ENCODE data around the gene MCCD1. TPM values are rescaled to one million over a fixed set of nuclear protein-coding genes. Genes with fewer than 3 reads are reported as not detected.

The MCCD1 gene
- total and polyA plus RNA-seq, 2 of the 13 experiments (the other 11 are each of a cell fraction or from before 2014, with no cell fraction given), result 0.15 TPM; not detected in 1

DNA sequence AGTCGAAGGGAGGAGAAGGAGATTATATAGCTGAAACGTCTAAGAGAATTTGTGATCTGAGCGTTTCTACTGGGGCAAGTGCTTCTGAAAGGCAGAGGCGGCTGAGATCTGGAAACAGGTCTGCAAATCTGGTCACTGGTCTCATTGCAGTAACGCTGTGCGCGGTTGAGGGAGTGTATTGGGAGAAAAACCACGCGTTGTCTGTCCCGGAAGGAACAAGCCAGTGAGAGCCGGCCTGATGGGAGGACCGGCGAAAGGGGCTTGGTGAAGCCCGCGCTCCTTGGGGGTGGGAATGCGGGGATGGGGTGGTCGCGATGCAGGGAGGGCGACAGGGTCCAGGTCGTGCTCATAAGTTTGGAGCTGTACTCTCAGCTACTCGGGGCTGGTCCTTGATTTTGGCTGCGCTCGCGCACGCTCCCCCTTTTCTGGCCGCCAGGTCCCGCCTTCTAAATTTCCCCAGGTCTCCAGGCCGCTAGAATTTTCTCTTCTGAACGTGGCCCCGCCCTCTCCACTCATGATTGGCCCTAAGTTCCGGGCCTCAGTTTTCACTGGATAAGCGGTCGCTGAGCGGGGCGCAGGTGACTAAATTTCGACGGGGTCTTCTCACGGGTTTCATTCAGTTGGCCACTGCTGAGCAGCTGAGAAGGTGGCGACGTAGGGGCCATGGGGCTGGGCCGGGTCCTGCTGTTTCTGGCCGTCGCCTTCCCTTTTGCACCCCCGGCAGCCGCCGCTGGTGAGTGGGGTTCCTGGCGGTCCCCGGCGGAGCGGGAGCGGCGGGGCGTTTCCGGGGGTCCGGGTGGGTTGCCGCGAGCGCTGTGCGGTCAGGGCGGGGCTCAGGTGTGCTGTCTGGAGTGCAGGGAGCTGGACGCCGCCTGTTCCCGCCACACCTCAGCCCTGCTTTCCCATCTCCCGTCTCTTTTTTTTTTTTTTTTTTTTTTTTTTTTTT, 31.0 kb upstream of the MCCD1 start, which contains the start of gene MICB (continued):
- TF ChIP-seq, protein P1, sequence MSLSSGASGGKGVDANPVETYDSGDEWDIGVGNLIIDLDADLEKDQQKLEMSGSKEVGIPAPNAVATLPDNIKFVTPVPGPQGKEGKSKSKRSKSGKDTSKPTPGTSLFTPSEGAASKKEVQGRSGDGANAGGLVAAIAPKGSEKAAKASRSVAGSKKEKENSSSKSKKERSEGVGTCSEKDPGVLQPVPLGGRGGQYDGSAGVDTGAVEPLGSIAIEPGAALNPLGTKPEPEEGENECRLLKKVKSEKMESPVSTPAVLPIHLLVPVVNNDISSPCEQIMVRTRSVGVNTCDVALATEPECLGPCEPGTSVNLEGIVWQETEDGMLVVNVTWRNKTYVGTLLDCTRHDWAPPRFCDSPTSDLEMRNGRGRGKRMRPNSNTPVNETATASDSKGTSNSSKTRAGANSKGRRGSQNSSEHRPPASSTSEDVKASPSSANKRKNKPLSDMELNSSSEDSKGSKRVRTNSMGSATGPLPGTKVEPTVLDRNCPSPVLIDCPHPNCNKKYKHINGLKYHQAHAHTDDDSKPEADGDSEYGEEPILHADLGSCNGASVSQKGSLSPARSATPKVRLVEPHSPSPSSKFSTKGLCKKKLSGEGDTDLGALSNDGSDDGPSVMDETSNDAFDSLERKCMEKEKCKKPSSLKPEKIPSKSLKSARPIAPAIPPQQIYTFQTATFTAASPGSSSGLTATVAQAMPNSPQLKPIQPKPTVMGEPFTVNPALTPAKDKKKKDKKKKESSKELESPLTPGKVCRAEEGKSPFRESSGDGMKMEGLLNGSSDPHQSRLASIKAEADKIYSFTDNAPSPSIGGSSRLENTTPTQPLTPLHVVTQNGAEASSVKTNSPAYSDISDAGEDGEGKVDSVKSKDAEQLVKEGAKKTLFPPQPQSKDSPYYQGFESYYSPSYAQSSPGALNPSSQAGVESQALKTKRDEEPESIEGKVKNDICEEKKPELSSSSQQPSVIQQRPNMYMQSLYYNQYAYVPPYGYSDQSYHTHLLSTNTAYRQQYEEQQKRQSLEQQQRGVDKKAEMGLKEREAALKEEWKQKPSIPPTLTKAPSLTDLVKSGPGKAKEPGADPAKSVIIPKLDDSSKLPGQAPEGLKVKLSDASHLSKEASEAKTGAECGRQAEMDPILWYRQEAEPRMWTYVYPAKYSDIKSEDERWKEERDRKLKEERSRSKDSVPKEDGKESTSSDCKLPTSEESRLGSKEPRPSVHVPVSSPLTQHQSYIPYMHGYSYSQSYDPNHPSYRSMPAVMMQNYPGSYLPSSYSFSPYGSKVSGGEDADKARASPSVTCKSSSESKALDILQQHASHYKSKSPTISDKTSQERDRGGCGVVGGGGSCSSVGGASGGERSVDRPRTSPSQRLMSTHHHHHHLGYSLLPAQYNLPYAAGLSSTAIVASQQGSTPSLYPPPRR (CRISPR knock-in tag; IDR thresholded peaks at IDR 0.05; ENCODE audit: borderline replicate concordance), result no peak; the same call in 1 of the 2 replicates
- TF ChIP-seq CHD4 (IDR thresholded peaks at IDR 0.05; ENCODE audit: borderline replicate concordance, low read length) (no peak), HMG20A (CRISPR knock-in tag; IDR thresholded peaks at IDR 0.05; ENCODE audit: borderline replicate concordance) (no peak), ZNF709 (CRISPR knock-in tag; IDR thresholded peaks at IDR 0.05) (peak; percentile 37), ZNF775 (CRISPR knock-in tag; IDR thresholded peaks at IDR 0.05; ENCODE audit: borderline replicate concordance) (no peak), ZNF143 (CRISPR knock-in tag; IDR thresholded peaks at IDR 0.05) (no peak), ZBTB7B (CRISPR knock-in tag; IDR thresholded peaks at IDR 0.05) (peak; percentile 91), TMF1 (CRISPR knock-in tag; IDR thresholded peaks at IDR 0.05; ENCODE audit: low read depth) (no peak), BHLHE40 (IDR thresholded peaks at IDR 0.05; ENCODE audit: low read length) (0 out of 2 replicates have a peak, but pooled peaks have one; percentile 16), ZNF670 (CRISPR knock-in tag; IDR thresholded peaks at IDR 0.05; ENCODE audit: borderline replicate concordance) (0 out of 2 replicates have a peak, but pooled peaks have one; percentile 65), ZNF124 (CRISPR knock-in tag; IDR thresholded peaks at IDR 0.05) (no peak), ZNF839 (CRISPR knock-in tag; IDR thresholded peaks at IDR 0.05; ENCODE audit: borderline replicate concordance) (0 out of 2 replicates have a peak, but pooled peaks have one; percentile 24), ZNF460 (CRISPR knock-in tag; IDR thresholded peaks at IDR 0.05; ENCODE audit: borderline replicate concordance) (no peak), POGZ (CRISPR knock-in tag; IDR thresholded peaks at IDR 0.05) (peak; percentile 46; the same call in 1 of the 2 replicates), HOXA7 (CRISPR knock-in tag; IDR thresholded peaks at IDR 0.05) (no peak), HHEX (CRISPR knock-in tag; IDR thresholded peaks at IDR 0.05) (no peak), CEBPG (CRISPR knock-in tag; IDR thresholded peaks at IDR 0.05) (no peak), ZNF296 (CRISPR knock-in tag; conservative IDR thresholded peaks at IDR 0.05) (no peak), NR1H2 (CRISPR knock-in tag; IDR thresholded peaks at IDR 0.05; ENCODE audit: borderline replicate concordance, low read depth) (no peak), ZNF138 (CRISPR knock-in tag; IDR thresholded peaks at IDR 0.05; ENCODE audit: low read depth) (no peak), HOXD1 (CRISPR knock-in tag; IDR thresholded peaks at IDR 0.05) (no peak), ZNF510 (CRISPR knock-in tag; IDR thresholded peaks at IDR 0.05; ENCODE audit: low read depth) (no peak)
- TF ChIP-seq, protein P2, sequence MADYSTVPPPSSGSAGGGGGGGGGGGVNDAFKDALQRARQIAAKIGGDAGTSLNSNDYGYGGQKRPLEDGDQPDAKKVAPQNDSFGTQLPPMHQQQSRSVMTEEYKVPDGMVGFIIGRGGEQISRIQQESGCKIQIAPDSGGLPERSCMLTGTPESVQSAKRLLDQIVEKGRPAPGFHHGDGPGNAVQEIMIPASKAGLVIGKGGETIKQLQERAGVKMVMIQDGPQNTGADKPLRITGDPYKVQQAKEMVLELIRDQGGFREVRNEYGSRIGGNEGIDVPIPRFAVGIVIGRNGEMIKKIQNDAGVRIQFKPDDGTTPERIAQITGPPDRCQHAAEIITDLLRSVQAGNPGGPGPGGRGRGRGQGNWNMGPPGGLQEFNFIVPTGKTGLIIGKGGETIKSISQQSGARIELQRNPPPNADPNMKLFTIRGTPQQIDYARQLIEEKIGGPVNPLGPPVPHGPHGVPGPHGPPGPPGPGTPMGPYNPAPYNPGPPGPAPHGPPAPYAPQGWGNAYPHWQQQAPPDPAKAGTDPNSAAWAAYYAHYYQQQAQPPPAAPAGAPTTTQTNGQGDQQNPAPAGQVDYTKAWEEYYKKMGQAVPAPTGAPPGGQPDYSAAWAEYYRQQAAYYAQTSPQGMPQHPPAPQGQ (CRISPR knock-in tag; IDR thresholded peaks at IDR 0.05; ENCODE audit: borderline replicate concordance), result no peak
- TF ChIP-seq, protein P3, sequence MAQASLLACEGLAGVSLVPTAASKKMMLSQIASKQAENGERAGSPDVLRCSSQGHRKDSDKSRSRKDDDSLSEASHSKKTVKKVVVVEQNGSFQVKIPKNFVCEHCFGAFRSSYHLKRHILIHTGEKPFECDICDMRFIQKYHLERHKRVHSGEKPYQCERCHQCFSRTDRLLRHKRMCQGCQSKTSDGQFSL (CRISPR knock-in tag; IDR thresholded peaks at IDR 0.05), result no peak; the same call in 1 of the 2 replicates

All from HepG2 (cell line).